ENCODE data around the gene CELSR1. TPM values are rescaled to one million over a fixed set of nuclear protein-coding genes. Genes with fewer than 3 reads are reported as not detected.

The CELSR1 gene
- total and polyA plus RNA-seq, 2 of the 13 experiments (the other 11 are each of a cell fraction or from before 2014, with no cell fraction given), result 0.78 to 1.8 TPM

GRCh38 chr22:46461566-46462180, 75.7 kb downstream of the CELSR1 start:
- Histone ChIP-seq H4K20me1 (ENCODE audit: insufficient read depth, low read length) (no peaks in the 10 kb centered on the region), H3K9me3 (ENCODE audit: low read length) (no peaks in the 10 kb centered on the region), H3K4me2 (ENCODE audit: low read depth, low read length) (no peak overlapping the region), H3K27me3 (ENCODE audit: control insufficient read depth in 1 of 2, insufficient read depth in 2 of 2, low read length in 2 of 2) (peaks cover 2 to 16% of the 10 kb centered on the region in 2 experiments; a peak in 4 of 5 replicates), H3K4me3 (replicated peaks in 1 of 3; ENCODE audit: insufficient read depth in 1 of 3, low read depth in 2 of 3, low read length in 3 of 3) (no peak overlapping the region), H3K36me3 (replicated peaks in 1 of 2; ENCODE audit: control insufficient read depth in 1 of 2, insufficient read depth in 2 of 2, low read length in 2 of 2) (no peaks in the 10 kb centered on the region), H2AFZ (ENCODE audit: low read length) (no peak overlapping the region), H3K27ac (ENCODE audit: extremely low read length, insufficient read depth, low read length) (no peak overlapping the region), H3K9ac (ENCODE audit: insufficient read depth, low read depth, low read length) (no peak overlapping the region), H3K79me2 (ENCODE audit: insufficient read depth, low read length) (no peaks in the 10 kb centered on the region), H3K4me1 (ENCODE audit: insufficient read depth, low read length) (peaks cover 44% of the 10 kb centered on the region)
- in situ Hi-C loops (cut with HindIII; ENCODE audit: extremely low pct_ligation_motif_present, low pct_unique_long_range_greater_than_20kb) (no loop called here), intact Hi-C loops (cut with micrococcal nuclease; ENCODE audit: unreplicated experiment) (no loop called here)
- BruUV-seq (replicated peaks), result no TSS peak
- CTCF ChIA-PET (ENCODE audit: low intra/inter-chr PET ratio, low total read pairs), result no interaction called here
- 82% methylated on average over 16 of the region's 22 CpGs for WGBS (ENCODE audit: low lambda C conversion rate)
- ATAC-seq, result no peak
- TF ChIP-seq ZNF691 (CRISPR knock-in tag; IDR thresholded peaks at IDR 0.05; ENCODE audit: borderline replicate concordance, low read depth) (no peak), SIX1 (CRISPR knock-in tag; IDR thresholded peaks at IDR 0.05; ENCODE audit: borderline replicate concordance) (no peak), POLR2G (IDR thresholded peaks at IDR 0.05; ENCODE audit: low read depth, low read length) (no peak), ARHGAP35 (CRISPR knock-in tag; IDR thresholded peaks at IDR 0.05; ENCODE audit: borderline replicate concordance) (no peak), MAFG (CRISPR knock-in tag; IDR thresholded peaks at IDR 0.05) (no peak), MED8 (CRISPR knock-in tag; IDR thresholded peaks at IDR 0.05; ENCODE audit: insufficient replicate concordance) (no peak), KAT7 (CRISPR knock-in tag; IDR thresholded peaks at IDR 0.05; ENCODE audit: borderline replicate concordance) (no peak), THYN1 (CRISPR knock-in tag; IDR thresholded peaks at IDR 0.05; ENCODE audit: borderline replicate concordance, low read depth) (no peak)
- TF ChIP-seq, protein P1, sequence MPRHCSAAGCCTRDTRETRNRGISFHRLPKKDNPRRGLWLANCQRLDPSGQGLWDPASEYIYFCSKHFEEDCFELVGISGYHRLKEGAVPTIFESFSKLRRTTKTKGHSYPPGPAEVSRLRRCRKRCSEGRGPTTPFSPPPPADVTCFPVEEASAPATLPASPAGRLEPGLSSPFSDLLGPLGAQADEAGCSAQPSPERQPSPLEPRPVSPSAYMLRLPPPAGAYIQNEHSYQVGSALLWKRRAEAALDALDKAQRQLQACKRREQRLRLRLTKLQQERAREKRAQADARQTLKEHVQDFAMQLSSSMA (CRISPR knock-in tag; IDR thresholded peaks at IDR 0.05), result no peak
- TF ChIP-seq, protein P2, sequence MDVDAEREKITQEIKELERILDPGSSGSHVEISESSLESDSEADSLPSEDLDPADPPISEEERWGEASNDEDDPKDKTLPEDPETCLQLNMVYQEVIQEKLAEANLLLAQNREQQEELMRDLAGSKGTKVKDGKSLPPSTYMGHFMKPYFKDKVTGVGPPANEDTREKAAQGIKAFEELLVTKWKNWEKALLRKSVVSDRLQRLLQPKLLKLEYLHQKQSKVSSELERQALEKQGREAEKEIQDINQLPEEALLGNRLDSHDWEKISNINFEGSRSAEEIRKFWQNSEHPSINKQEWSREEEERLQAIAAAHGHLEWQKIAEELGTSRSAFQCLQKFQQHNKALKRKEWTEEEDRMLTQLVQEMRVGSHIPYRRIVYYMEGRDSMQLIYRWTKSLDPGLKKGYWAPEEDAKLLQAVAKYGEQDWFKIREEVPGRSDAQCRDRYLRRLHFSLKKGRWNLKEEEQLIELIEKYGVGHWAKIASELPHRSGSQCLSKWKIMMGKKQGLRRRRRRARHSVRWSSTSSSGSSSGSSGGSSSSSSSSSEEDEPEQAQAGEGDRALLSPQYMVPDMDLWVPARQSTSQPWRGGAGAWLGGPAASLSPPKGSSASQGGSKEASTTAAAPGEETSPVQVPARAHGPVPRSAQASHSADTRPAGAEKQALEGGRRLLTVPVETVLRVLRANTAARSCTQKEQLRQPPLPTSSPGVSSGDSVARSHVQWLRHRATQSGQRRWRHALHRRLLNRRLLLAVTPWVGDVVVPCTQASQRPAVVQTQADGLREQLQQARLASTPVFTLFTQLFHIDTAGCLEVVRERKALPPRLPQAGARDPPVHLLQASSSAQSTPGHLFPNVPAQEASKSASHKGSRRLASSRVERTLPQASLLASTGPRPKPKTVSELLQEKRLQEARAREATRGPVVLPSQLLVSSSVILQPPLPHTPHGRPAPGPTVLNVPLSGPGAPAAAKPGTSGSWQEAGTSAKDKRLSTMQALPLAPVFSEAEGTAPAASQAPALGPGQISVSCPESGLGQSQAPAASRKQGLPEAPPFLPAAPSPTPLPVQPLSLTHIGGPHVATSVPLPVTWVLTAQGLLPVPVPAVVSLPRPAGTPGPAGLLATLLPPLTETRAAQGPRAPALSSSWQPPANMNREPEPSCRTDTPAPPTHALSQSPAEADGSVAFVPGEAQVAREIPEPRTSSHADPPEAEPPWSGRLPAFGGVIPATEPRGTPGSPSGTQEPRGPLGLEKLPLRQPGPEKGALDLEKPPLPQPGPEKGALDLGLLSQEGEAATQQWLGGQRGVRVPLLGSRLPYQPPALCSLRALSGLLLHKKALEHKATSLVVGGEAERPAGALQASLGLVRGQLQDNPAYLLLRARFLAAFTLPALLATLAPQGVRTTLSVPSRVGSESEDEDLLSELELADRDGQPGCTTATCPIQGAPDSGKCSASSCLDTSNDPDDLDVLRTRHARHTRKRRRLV (CRISPR knock-in tag; IDR thresholded peaks at IDR 0.05), result no peak
- no peak for DNase-seq (ENCODE audit: low spot score)
- POLR2A ChIA-PET, result interaction anchor here (0.9 kb wide), 1 partner anchor 9 kb away, joined by 5 read pairs; no protein-coding TSS in a partner anchor
- no peak for FAIRE-seq
